ENCODE data around the gene SLC25A48. TPM values are rescaled to one million over a fixed set of nuclear protein-coding genes. Genes with fewer than 3 reads are reported as not detected.

Gene SLC25A48
- total RNA-seq, 1 donor from 2014 or later, result not detected

- Mint-ChIP-seq H3K4me3 (ENCODE audit: low read depth) (no peak overlapping the region), H3K4me1 (ENCODE audit: low read depth) (no peaks in the 10 kb centered on the region), H3K27me3 (ENCODE audit: low read depth) (peaks cover 48% of the 10 kb centered on the region), H3K36me3 (ENCODE audit: low read depth) (no peaks in the 10 kb centered on the region), H3K9me3 (no peaks in the 10 kb centered on the region), H3K27ac (no peak overlapping the region)
- intact Hi-C loops (cut with micrococcal nuclease), result no loop called here
- DNase-seq (ENCODE audit: low spot score), result no peak
These were observed 100.5 kb downstream of the SLC25A48 start for GRCh38 chr5:135934939-135935338.

- intact Hi-C loops (cut with micrococcal nuclease), result no loop called here
- Mint-ChIP-seq H3K4me3 (ENCODE audit: low read depth) (no peak overlapping the region), H3K4me1 (ENCODE audit: low read depth) (no peaks in the 10 kb centered on the region), H3K36me3 (ENCODE audit: low read depth) (no peaks in the 10 kb centered on the region), H3K27ac (no peak overlapping the region), H3K27me3 (ENCODE audit: low read depth) (peaks cover 44% of the 10 kb centered on the region), H3K9me3 (no peaks in the 10 kb centered on the region)
- DNase-seq (ENCODE audit: low spot score), result no peak
These were observed 102.9 kb downstream of the SLC25A48 start for GRCh38 chr5:135937245-135937911.

Other genes starting within 250 kb of the SLC25A48 start
- gene IL9, start 61.2 kb downstream of the SLC25A48 start, total RNA-seq, result 94.0 and 104 TPM in 2 replicates
- gene LECT2, start 120.3 kb downstream of the SLC25A48 start, total RNA-seq, result not detected in 2 replicates
- not detected in 2 replicates for gene TGFBI, start 194.3 kb downstream of the SLC25A48 start, total RNA-seq